ENCODE measurements around the gene LANCL1. TPM values are rescaled to one million over a fixed set of nuclear protein-coding genes. Genes with fewer than 3 reads are reported as not detected.

LANCL1 gene
- total RNA-seq, 1 experiment from 2014 or later: 61.5 TPM

DNA sequence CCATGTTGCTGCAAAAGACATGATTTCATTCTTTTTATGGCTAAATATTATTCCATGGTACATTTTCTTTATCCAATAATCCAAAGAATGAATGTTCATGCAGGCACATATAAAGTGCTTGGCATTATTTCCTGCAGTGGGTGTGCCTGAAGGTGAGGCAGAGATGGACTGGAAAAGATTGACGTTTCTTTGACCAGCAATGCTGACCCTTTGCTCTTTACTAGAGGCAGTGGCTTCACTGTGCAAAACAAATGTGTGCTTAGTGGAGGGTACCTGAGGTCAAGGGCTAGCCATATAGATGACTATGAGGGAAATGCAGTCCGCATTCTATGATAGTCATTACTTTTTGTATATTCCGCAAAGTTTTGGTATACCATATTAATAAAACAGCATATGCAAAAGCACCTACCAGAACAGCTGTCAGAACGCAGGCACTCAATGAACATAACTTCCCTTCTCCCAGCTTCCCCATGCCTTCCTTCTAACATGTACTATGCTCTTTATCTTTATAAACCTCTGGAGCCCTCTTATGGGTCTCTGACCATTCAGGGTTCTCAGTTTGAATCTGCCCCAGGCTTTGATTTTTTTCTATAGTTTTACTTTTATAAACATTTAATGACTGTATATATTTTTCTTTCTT is 47.2 kb upstream of the LANCL1 start:
- H3K79me2 ChIP-seq (ENCODE audit: insufficient read depth, low read length): no peaks in the 10 kb centered on the region
- H2AFZ ChIP-seq (ENCODE audit: low read depth, low read length, poor library complexity, severe bottlenecking): no peak overlapping the region
- ATAC-seq: no peak
- H3K9ac ChIP-seq (ENCODE audit: low read length): no peak overlapping the region
- no TSS peak for BruUV-seq (replicated peaks)
- H3K36me3 ChIP-seq (ENCODE audit: control insufficient read depth in 1 of 2, insufficient read depth in 2 of 2, low read length in 2 of 2): no peaks in the 10 kb centered on the region
- POLR2A ChIA-PET: no interaction called here
- H3K27ac ChIP-seq (ENCODE audit: low read depth, low read length): no peak overlapping the region
- H3K4me1 ChIP-seq (ENCODE audit: control insufficient read depth in 1 of 2, insufficient read depth in 2 of 2, low read length in 2 of 2): no peaks in the 10 kb centered on the region
- DNase-seq (ENCODE audit: low read depth, low spot score): no peak
- no peaks in the 10 kb centered on the region for H3K9me3 ChIP-seq (ENCODE audit: control insufficient read depth in 1 of 2, insufficient read depth in 1 of 2, low read depth in 1 of 2, low read length in 2 of 2)
- RAD21 ChIA-PET (ENCODE audit: low non-redundant PET in 1 of 2, low total read pairs in 2 of 2, uncharacterized antibody in 2 of 2, unreplicated experiment in 2 of 2): no interaction called here
- TF ChIP-seq, protein P1, sequence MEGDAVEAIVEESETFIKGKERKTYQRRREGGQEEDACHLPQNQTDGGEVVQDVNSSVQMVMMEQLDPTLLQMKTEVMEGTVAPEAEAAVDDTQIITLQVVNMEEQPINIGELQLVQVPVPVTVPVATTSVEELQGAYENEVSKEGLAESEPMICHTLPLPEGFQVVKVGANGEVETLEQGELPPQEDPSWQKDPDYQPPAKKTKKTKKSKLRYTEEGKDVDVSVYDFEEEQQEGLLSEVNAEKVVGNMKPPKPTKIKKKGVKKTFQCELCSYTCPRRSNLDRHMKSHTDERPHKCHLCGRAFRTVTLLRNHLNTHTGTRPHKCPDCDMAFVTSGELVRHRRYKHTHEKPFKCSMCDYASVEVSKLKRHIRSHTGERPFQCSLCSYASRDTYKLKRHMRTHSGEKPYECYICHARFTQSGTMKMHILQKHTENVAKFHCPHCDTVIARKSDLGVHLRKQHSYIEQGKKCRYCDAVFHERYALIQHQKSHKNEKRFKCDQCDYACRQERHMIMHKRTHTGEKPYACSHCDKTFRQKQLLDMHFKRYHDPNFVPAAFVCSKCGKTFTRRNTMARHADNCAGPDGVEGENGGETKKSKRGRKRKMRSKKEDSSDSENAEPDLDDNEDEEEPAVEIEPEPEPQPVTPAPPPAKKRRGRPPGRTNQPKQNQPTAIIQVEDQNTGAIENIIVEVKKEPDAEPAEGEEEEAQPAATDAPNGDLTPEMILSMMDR (IDR thresholded peaks at IDR 0.05 in 2 of 3, conservative IDR thresholded peaks at IDR 0.05 in 1 of 3; ENCODE audit: borderline replicate concordance in 1 of 3, insufficient read depth in 1 of 3, low read depth in 2 of 3, low read length in 2 of 3): no peak
- TF ChIP-seq CBX3 (IDR thresholded peaks at IDR 0.05; ENCODE audit: low read depth) (no peak), POLR2AphosphoS5 (IDR thresholded peaks at IDR 0.05; ENCODE audit: low read depth, low read length) (no peak), JUND (IDR thresholded peaks at IDR 0.05) (no peak), SRF (IDR thresholded peaks at IDR 0.05; ENCODE audit: low read depth) (no peak), ZNF274 (IDR thresholded peaks at IDR 0.05; ENCODE audit: low read depth, low read length) (no peak)
- TF ChIP-seq, protein P2, sequence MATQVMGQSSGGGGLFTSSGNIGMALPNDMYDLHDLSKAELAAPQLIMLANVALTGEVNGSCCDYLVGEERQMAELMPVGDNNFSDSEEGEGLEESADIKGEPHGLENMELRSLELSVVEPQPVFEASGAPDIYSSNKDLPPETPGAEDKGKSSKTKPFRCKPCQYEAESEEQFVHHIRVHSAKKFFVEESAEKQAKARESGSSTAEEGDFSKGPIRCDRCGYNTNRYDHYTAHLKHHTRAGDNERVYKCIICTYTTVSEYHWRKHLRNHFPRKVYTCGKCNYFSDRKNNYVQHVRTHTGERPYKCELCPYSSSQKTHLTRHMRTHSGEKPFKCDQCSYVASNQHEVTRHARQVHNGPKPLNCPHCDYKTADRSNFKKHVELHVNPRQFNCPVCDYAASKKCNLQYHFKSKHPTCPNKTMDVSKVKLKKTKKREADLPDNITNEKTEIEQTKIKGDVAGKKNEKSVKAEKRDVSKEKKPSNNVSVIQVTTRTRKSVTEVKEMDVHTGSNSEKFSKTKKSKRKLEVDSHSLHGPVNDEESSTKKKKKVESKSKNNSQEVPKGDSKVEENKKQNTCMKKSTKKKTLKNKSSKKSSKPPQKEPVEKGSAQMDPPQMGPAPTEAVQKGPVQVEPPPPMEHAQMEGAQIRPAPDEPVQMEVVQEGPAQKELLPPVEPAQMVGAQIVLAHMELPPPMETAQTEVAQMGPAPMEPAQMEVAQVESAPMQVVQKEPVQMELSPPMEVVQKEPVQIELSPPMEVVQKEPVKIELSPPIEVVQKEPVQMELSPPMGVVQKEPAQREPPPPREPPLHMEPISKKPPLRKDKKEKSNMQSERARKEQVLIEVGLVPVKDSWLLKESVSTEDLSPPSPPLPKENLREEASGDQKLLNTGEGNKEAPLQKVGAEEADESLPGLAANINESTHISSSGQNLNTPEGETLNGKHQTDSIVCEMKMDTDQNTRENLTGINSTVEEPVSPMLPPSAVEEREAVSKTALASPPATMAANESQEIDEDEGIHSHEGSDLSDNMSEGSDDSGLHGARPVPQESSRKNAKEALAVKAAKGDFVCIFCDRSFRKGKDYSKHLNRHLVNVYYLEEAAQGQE (IDR thresholded peaks at IDR 0.05; ENCODE audit: low read depth): no peak
- TF ChIP-seq, protein P3, sequence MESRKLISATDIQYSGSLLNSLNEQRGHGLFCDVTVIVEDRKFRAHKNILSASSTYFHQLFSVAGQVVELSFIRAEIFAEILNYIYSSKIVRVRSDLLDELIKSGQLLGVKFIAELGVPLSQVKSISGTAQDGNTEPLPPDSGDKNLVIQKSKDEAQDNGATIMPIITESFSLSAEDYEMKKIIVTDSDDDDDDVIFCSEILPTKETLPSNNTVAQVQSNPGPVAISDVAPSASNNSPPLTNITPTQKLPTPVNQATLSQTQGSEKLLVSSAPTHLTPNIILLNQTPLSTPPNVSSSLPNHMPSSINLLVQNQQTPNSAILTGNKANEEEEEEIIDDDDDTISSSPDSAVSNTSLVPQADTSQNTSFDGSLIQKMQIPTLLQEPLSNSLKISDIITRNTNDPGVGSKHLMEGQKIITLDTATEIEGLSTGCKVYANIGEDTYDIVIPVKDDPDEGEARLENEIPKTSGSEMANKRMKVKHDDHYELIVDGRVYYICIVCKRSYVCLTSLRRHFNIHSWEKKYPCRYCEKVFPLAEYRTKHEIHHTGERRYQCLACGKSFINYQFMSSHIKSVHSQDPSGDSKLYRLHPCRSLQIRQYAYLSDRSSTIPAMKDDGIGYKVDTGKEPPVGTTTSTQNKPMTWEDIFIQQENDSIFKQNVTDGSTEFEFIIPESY (IDR thresholded peaks at IDR 0.05; ENCODE audit: extremely low read depth, insufficient replicate concordance, low read length): no peak
- intact Hi-C loops (cut with micrococcal nuclease): no loop called here
- CTCF ChIA-PET: no interaction called here
- H3K4me3 ChIP-seq (replicated peaks in 1 of 2; ENCODE audit: low read depth in 1 of 2, low read length in 2 of 2): no peak overlapping the region
- no peaks in the 10 kb centered on the region for H4K20me1 ChIP-seq (ENCODE audit: insufficient read depth)
- H3K27me3 ChIP-seq (ENCODE audit: insufficient read depth, low read length): no peaks in the 10 kb centered on the region
- H3K4me2 ChIP-seq (ENCODE audit: low read length): no peak overlapping the region
- no peaks in the 10 kb centered on the region for H3K9me2 ChIP-seq (ENCODE audit: insufficient read depth)
